Lower leg skin (tissue), 4 donors: ENCODE results near the gene SLPI. TPM values are rescaled to one million over a fixed set of nuclear protein-coding genes. Genes with fewer than 3 reads are reported as not detected.

Source experiments
- DNase-seq, 2 donors: peaks; one replicate each; pipeline ENCODE4 v3.0.0-alpha.2; 2019; ENCODE audit warnings: low spot score in 2 of 2
- H3K4me3 ChIP-seq: fragments of 200-600 bp; sonication (generic); 2 replicates; pipeline ENCODE4 v1.5.1; 2017; ENCODE audit warnings: mild to moderate bottlenecking, low read depth; ENCODE audit not compliant: poor library complexity, severe bottlenecking
- POLR2A ChIP-seq, 2 donors: fragments of 450-650 bp; IDR thresholded peaks; one replicate each; pipeline ENCODE4 v1.6.1; 2016 to 2017; ENCODE audit warnings: antibody characterized with exemption in 2 of 2, mild to moderate bottlenecking in 1 of 2, moderate library complexity in 1 of 2
- WGBS, 2 donors: methylation state at CpG; one replicate each; pipeline ENCODE4 v1.1.5; 2018; 5-methylcytosine and 5-hydroxymethylcytosine counted together
- intact Hi-C: fragments of 100-400 bp; cut with DNase I; formaldehyde crosslinking; loops from one replicate; pipeline ENCODE4 v1.15.0; 2023; ENCODE audit warnings: low total_unique reads
- total RNA-seq, 4 donors: library from RNA; depleted of rRNA; stranded (reverse); fragments of >200 nt; gene quantifications; one replicate each; pipeline ENCODE4 v1.1.0, GENCODE V29; 2016
- TF ChIP-seq, protein P1 (sequence below), 3 donors: fragments of 450-650 bp; IDR thresholded peaks; one replicate each; pipeline ENCODE4 v1.5.1; 2016; ENCODE audit warnings: antibody characterized with exemption in 3 of 3, mild to moderate bottlenecking in 3 of 3, moderate library complexity in 2 of 3

SLPI gene
- total RNA-seq, 4 donors from 2014 or later = 206 to 584 (median 292) TPM

DNA sequence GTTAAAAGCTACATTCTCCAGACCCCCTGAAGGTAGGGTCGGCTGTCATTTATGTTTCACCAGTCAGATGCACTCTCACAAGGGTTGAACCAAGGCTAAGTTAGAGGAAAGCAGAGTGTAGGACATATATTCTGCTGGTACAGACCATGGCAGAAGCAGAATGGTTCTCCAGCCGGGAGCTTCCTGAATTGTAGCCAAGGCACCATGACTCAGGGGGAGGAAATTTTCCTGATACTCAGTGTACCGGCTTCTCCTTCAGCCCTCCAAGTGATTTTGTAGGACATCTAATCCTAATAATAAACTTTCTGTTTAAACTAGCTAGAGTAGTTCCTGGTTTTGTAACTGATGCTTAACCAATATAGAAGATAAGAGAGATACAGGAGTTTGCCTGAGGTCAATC lies 14.2 kb upstream of the SLPI start:
- H3K4me3 ChIP-seq = no peak overlapping the region
- intact Hi-C loops = no loop called here
- no peak for DNase-seq
- TF ChIP-seq, protein P1, sequence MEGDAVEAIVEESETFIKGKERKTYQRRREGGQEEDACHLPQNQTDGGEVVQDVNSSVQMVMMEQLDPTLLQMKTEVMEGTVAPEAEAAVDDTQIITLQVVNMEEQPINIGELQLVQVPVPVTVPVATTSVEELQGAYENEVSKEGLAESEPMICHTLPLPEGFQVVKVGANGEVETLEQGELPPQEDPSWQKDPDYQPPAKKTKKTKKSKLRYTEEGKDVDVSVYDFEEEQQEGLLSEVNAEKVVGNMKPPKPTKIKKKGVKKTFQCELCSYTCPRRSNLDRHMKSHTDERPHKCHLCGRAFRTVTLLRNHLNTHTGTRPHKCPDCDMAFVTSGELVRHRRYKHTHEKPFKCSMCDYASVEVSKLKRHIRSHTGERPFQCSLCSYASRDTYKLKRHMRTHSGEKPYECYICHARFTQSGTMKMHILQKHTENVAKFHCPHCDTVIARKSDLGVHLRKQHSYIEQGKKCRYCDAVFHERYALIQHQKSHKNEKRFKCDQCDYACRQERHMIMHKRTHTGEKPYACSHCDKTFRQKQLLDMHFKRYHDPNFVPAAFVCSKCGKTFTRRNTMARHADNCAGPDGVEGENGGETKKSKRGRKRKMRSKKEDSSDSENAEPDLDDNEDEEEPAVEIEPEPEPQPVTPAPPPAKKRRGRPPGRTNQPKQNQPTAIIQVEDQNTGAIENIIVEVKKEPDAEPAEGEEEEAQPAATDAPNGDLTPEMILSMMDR (IDR thresholded peaks at IDR 0.05) = no peak
- TF ChIP-seq POLR2A (IDR thresholded peaks at IDR 0.05) = no peak
- 55 to 62% methylated on average over 3 of the region's 3 CpGs for WGBS, 2 donors

DNA sequence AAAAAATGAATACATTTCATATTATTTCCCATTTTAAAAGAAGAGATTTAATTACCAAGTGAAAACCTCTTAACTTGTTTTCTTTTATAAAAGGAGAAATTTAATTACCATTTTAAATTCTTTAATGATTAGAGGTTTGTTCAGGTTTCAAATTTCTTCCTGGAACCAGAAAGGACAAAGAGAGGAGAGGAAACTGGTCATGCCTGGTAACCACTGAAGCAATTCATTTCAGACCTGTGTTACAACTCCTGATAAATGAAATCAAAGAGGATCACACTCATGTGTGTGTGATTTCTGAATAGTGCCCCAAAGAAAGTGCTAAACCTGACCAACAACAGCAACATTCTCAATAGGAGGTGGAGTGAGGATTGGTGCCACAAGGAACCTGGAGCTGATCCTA lies 12.6 kb upstream of the SLPI start:
- no peak overlapping the region for H3K4me3 ChIP-seq
- DNase-seq = no peak
- intact Hi-C loops = no loop called here
- TF ChIP-seq, protein P1 (IDR thresholded peaks at IDR 0.05) = no peak
- no peak for TF ChIP-seq POLR2A (IDR thresholded peaks at IDR 0.05)

DNA sequence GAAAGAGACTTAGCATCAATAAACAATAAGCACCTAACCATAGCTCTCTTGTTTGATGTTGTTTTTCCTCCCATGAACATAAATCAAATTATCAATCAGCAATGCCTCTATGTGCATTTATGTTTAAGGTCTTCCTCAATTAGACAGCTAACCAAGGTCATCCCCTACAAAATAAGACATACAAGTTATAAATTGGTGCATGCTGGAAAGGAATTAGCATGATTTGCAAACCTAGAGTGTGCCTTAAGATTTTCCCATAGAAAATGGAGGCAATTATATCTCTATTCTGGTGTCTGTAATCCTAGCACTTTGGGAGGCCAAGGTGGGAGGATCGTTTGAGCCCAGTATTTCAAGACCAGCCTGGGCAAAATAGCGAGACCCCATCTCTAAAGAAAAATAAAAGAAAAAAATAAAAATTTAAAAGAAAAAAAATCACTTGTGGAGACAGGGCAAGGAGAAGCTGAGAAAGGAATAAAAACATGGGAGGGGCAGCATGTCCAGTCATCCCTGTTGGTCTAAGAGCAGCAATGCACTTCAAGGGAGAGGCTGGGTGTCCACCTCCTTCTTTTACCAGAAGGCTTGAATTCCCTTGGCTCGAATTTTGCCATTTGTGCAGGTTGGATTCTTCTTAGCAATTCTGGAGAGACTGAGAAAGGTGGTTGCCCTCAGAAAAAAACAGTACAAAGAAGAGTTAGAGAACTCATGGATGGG lies 9.3 kb upstream of the SLPI start:
- TF ChIP-seq POLR2A (IDR thresholded peaks at IDR 0.05) = no peak
- TF ChIP-seq, protein P1 (IDR thresholded peaks at IDR 0.05) = no peak
- no peak for DNase-seq
- intact Hi-C loops = no loop called here
- 84 to 87% methylated on average over 3 of the region's 3 CpGs for WGBS, 2 donors
- H3K4me3 ChIP-seq = no peak overlapping the region

DNA sequence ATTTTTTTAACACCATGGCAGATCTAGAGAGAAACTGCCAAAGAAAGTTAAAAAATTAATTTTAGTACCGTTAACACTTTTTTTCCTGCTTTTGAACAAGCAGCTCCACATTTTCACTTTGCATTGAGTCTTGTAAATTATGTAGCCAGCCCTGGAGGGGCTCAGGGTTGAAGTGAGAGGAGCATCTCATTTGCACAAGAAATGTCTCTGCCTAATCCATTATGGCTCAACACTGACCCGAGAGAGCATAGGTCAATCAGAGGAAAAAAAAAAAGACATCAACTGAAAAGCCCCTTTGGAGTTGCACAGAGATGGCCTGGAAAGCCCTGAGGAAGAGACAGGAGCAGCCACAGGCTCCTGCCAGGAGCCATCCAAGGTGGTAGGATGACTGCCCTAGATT lies 4.3 kb upstream of the SLPI start:
- 48 to 62% methylated on average over 2 of the region's 2 CpGs for WGBS, 2 donors
- TF ChIP-seq, protein P1 (IDR thresholded peaks at IDR 0.05) = no peak
- TF ChIP-seq POLR2A (IDR thresholded peaks at IDR 0.05) = no peak
- intact Hi-C loops = no loop called here
- no peak for DNase-seq
- H3K4me3 ChIP-seq = no peak overlapping the region

DNA sequence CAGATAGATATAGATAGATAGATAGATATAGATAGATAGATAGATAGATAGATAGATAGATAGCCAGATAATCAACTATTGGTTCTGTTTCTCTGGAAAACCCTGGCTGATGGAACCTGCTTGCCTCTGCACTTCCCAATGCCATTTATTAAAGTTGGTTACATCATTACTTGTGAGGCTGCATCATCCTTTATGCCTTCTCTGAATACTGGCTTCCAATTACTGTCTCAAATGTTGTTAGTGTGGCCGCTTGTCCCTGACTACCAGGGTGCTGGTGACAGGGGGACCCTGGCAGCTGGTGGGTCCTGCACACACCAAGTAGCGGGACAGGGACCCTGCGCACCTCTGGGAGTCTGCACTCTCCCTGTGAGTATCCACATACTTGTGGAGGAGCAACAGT lies 3.9 kb upstream of the SLPI start:
- intact Hi-C loops = no loop called here
- no peak for DNase-seq
- no peak for TF ChIP-seq POLR2A (IDR thresholded peaks at IDR 0.05)
- TF ChIP-seq, protein P1 (IDR thresholded peaks at IDR 0.05) = no peak
- 94 to 95% methylated on average over 3 of the region's 3 CpGs for WGBS, 2 donors
- H3K4me3 ChIP-seq = no peak overlapping the region

DNA sequence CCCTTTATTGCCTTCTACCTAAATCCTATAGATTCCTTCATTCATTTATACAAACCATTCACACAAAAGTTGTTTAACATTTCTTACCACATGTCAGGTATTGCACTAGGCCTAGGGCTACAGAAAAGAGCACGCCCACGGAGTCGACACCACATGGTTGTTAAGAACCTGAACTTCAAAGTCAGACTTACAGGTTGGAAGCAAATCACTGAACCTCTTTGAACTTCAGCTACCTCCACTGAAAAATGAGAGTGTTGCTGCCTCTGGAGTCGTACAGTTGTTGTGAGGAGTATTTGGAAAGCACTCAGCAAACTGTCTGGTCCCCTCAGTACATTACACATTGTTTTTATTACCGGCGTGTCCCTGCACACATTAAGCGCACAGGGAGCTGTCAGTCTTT lies 3.3 kb upstream of the SLPI start:
- intact Hi-C loops = no loop called here
- no peak for TF ChIP-seq POLR2A (IDR thresholded peaks at IDR 0.05)
- TF ChIP-seq, protein P1 (IDR thresholded peaks at IDR 0.05) = no peak
- no peak for DNase-seq
- WGBS, 2 donors = 44 to 56% methylated on average over 7 of the region's 7 CpGs
- H3K4me3 ChIP-seq = no peak overlapping the region
